SK-N-SH (cell line): ENCODE measurements around the gene GPATCH1. TPM values are rescaled to one million over a fixed set of nuclear protein-coding genes. Genes with fewer than 3 reads are reported as not detected.

Experiments
- CTCF ChIA-PET: fragments of 300-600, 350-600 bp; formaldehyde crosslinking; extraction: SDS; loops from one replicate; lab custom pipeline; 2021; lab: Yijun Ruan, JAX
- POLR2A ChIA-PET: fragments of 350-600 bp; sonication (Branson Sonifier 250); formaldehyde crosslinking; extraction: SDS; loops from one replicate; lab custom pipeline; 2020; ENCODE audit warnings: antibody characterized with exemption, inconsistent platforms; lab: Yijun Ruan, JAX
- DNase-seq: peaks from one replicate; pipeline ENCODE4 v3.0.0; 2012
- H2AFZ ChIP-seq: fragments of 200-600 bp; sonication (generic); 2 replicates; pipeline ENCODE4 v1.8.1; 2016; ENCODE audit warnings: antibody characterized with exemption, mild to moderate bottlenecking, low read depth
- H3F3A ChIP-seq: fragments of 200-600 bp; sonication (generic); replicated peaks from 2 replicates; pipeline ENCODE3; 2016; ENCODE audit warnings: antibody characterized with exemption, mild to moderate bottlenecking; ENCODE audit not compliant: insufficient read depth
- H3K27ac ChIP-seq, 2 experiments: fragments of 200-500 bp in 1 of 2; fragments of 200-600 bp in 1 of 2; sonication (Bioruptor generic) in 1 of 2; sonication (generic), shearing (Covaris generic) in 1 of 2; 2 replicates each; pipeline versions ENCODE4 v1.5.1 to v1.6.1; 2014 to 2016; ENCODE audit warnings: low read depth in 2 of 2, inconsistent platforms in 1 of 2, low read length in 1 of 2, mild to moderate bottlenecking in 1 of 2, mixed read lengths in 1 of 2
- H3K27me3 ChIP-seq: fragments of 200-600 bp; sonication (generic), shearing (Covaris generic); 2 replicates; pipeline ENCODE4 v1.6.1; 2016; ENCODE audit warnings: mixed run types; ENCODE audit not compliant: insufficient read depth
- H3K36me3 ChIP-seq, 2 experiments: fragments of 200-500 bp in 1 of 2; fragments of 200-600 bp in 1 of 2; sonication (Bioruptor generic) in 1 of 2; sonication (generic) in 1 of 2; replicated peaks in 1 of 2; 2 replicates each; pipeline versions ENCODE3 to v1.5.1; 2014 to 2016; ENCODE audit warnings: low read length in 1 of 2, mild to moderate bottlenecking in 1 of 2; ENCODE audit not compliant: insufficient read depth in 2 of 2, control insufficient read depth in 1 of 2
- H3K4me1 ChIP-seq, 2 experiments: fragments of 200-500 bp in 1 of 2; fragments of 200-600 bp in 1 of 2; sonication (Bioruptor generic) in 1 of 2; sonication (generic), shearing (Covaris generic) in 1 of 2; 2 replicates each; pipeline versions ENCODE4 v1.5.1 to v1.6.1; 2014 to 2016; ENCODE audit warnings: low read depth in 1 of 2, low read length in 1 of 2, mixed run types in 1 of 2; ENCODE audit not compliant: insufficient read depth in 2 of 2, control insufficient read depth in 1 of 2
- H3K4me2 ChIP-seq: fragments of 200-600 bp; sonication (generic), shearing (Covaris generic); 2 replicates; pipeline ENCODE4 v1.6.1; 2017; ENCODE audit warnings: mixed run types
- H3K4me3 ChIP-seq, 2 experiments: fragments of 200-500 bp in 1 of 2; fragments of 200-600 bp in 1 of 2; sonication (Bioruptor generic) in 1 of 2; sonication (generic), shearing (Covaris generic) in 1 of 2; 2 replicates each; pipeline versions ENCODE4 v1.5.1 to v1.8.1; 2014 to 2016; ENCODE audit warnings: low read depth in 2 of 2, inconsistent platforms in 1 of 2, low read length in 1 of 2, mild to moderate bottlenecking in 1 of 2, mixed read lengths in 1 of 2, moderate library complexity in 1 of 2
- H3K79me2 ChIP-seq: fragments of 200-600 bp; sonication (generic); 2 replicates; pipeline ENCODE4 v1.8.1; 2017; ENCODE audit warnings: mild to moderate bottlenecking; ENCODE audit not compliant: insufficient read depth
- H3K9ac ChIP-seq: fragments of 200-600 bp; sonication (generic); 2 replicates; pipeline ENCODE4 v1.6.1; 2017; ENCODE audit warnings: mixed run types
- H3K9me2 ChIP-seq: fragments of 200-600 bp; sonication (generic); 2 replicates; pipeline ENCODE4 v1.6.1; 2017; ENCODE audit warnings: mixed run types
- H3K9me3 ChIP-seq: fragments of 200-600 bp; sonication (generic); 2 replicates; pipeline ENCODE4 v1.6.1; 2017; ENCODE audit warnings: mixed run types, mild to moderate bottlenecking, moderate library complexity
- H4K20me1 ChIP-seq: fragments of 200-600 bp; sonication (generic); 2 replicates; pipeline ENCODE4 v1.6.1; 2017; ENCODE audit warnings: mild to moderate bottlenecking, mixed run types; ENCODE audit not compliant: insufficient read depth
- EP300 ChIP-seq, 2 experiments: IDR thresholded peaks; 2 replicates each; pipeline versions ENCODE4 v1.4.0 to v1.6.1; 2012; ENCODE audit warnings: borderline replicate concordance in 1 of 2, low read depth in 1 of 2, low read length in 1 of 2
- EZH2phosphoT487 ChIP-seq: fragments of 200-600 bp; sonication (generic); IDR thresholded peaks from 2 replicates; pipeline ENCODE4 v1.6.1; 2017; ENCODE audit warnings: low read depth, mixed run types, mild to moderate bottlenecking, antibody characterized with exemption, moderate library complexity, borderline replicate concordance
- FOXM1 ChIP-seq: IDR thresholded peaks from 2 replicates; pipeline ENCODE4 v1.4.0; 2012; ENCODE audit warnings: low read depth, mild to moderate bottlenecking
- POLR2AphosphoS5 ChIP-seq: IDR thresholded peaks from 2 replicates; pipeline ENCODE4 v1.6.1; 2012; ENCODE audit warnings: low read depth, low read length
- RAD21 ChIP-seq: IDR thresholded peaks from 2 replicates; pipeline ENCODE4 v1.6.1; 2012; ENCODE audit warnings: mild to moderate bottlenecking, low read length
- RXRA ChIP-seq: IDR thresholded peaks from 2 replicates; pipeline ENCODE4 v1.4.0; 2012; ENCODE audit warnings: low read depth, mild to moderate bottlenecking, borderline replicate concordance
- SMC3 ChIP-seq: IDR thresholded peaks from 2 replicates; pipeline ENCODE4 v1.6.1; 2012; ENCODE audit warnings: low read depth, low read length, improper control_type of control experiment
- TCF12 ChIP-seq: IDR thresholded peaks from 2 replicates; pipeline ENCODE4 v1.4.0; 2012
- TEAD4 ChIP-seq: IDR thresholded peaks from 2 replicates; pipeline ENCODE4 v1.4.0; 2012; ENCODE audit warnings: mild to moderate bottlenecking, borderline replicate concordance; ENCODE audit not compliant: insufficient read depth
- YY1 ChIP-seq: IDR thresholded peaks from 2 replicates; pipeline ENCODE4 v1.4.0; 2012; ENCODE audit warnings: low read depth, mild to moderate bottlenecking
- WGBS: methylation state at CpG from one replicate; pipeline ENCODE4 v1.1.6; 2017; ENCODE audit warnings: low lambda C conversion rate; 5-methylcytosine and 5-hydroxymethylcytosine counted together
- polyA plus RNA-seq, 3 experiments: library from polyadenylated mRNA; depleted of rRNA; stranded (reverse); fragments of >200 nt; gene quantifications; 2 replicates each; pipeline ENCODE4 v1.2.3, GENCODE V29; 2012
- TF ChIP-seq, protein P1 (sequence below): IDR thresholded peaks from 2 replicates; pipeline ENCODE4 v1.6.1; 2012; ENCODE audit warnings: mild to moderate bottlenecking, low read depth, low read length, moderate library complexity
- TF ChIP-seq, protein P2 (sequence below): IDR thresholded peaks from 2 replicates; pipeline ENCODE4; 2012

Gene GPATCH1
- polyA plus RNA-seq, 1 of the 3 experiments (the other 2 are of a cell fraction) = 5.9 TPM

DNA sequence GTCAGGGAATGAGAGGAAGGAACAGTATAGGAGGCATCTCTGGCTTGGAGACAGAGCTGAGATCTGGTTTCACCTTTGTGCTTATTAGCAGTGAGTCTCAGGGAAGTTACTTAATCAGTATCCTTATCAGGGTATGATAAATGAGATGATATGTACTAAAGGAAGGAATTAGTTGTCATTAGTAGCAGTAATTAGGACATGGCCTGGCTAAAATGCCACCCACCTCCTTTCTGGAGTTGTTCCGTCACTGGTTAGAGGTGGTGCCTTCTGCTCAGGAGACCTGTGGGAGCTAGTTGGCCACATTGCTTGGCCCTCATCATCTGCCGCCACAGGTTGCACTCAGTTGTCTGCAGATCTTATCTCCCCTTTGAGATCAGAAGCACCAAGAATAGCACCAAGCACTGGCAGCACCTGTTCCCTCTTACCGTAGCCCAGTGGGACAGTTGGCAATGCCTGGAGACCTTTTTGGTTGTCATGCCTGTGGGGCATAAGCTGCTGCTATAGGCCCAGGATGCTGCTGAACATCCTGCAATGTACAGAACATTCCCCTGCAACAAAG, 4.7 kb downstream of the GPATCH1 start:
- Histone ChIP-seq H3K79me2 (peaks cover 23% of the 10 kb centered on the region), H3K27me3 (no peaks in the 10 kb centered on the region), H3K4me3 (no peak overlapping the region), H3K36me3 (peaks cover 8 to 13% of the 10 kb centered on the region in 2 experiments), H3K9ac (no peak overlapping the region), H3K4me2 (no peak overlapping the region), H3K9me3 (no peaks in the 10 kb centered on the region), H3F3A (no peaks in the 10 kb centered on the region), H3K9me2 (no peaks in the 10 kb centered on the region), H2AFZ (no peak overlapping the region), H3K27ac (no peak overlapping the region), H3K4me1 (peaks cover 6 to 8% of the 10 kb centered on the region in 2 experiments; a peak in 2 of 4 replicates), H4K20me1 (no peaks in the 10 kb centered on the region)
- TF ChIP-seq, protein P1, sequence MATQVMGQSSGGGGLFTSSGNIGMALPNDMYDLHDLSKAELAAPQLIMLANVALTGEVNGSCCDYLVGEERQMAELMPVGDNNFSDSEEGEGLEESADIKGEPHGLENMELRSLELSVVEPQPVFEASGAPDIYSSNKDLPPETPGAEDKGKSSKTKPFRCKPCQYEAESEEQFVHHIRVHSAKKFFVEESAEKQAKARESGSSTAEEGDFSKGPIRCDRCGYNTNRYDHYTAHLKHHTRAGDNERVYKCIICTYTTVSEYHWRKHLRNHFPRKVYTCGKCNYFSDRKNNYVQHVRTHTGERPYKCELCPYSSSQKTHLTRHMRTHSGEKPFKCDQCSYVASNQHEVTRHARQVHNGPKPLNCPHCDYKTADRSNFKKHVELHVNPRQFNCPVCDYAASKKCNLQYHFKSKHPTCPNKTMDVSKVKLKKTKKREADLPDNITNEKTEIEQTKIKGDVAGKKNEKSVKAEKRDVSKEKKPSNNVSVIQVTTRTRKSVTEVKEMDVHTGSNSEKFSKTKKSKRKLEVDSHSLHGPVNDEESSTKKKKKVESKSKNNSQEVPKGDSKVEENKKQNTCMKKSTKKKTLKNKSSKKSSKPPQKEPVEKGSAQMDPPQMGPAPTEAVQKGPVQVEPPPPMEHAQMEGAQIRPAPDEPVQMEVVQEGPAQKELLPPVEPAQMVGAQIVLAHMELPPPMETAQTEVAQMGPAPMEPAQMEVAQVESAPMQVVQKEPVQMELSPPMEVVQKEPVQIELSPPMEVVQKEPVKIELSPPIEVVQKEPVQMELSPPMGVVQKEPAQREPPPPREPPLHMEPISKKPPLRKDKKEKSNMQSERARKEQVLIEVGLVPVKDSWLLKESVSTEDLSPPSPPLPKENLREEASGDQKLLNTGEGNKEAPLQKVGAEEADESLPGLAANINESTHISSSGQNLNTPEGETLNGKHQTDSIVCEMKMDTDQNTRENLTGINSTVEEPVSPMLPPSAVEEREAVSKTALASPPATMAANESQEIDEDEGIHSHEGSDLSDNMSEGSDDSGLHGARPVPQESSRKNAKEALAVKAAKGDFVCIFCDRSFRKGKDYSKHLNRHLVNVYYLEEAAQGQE = no peak
- TF ChIP-seq POLR2AphosphoS5 (no peak), EP300 (IDR thresholded peaks at IDR 0.05; ENCODE audit: borderline replicate concordance in 1 of 2, low read depth in 1 of 2, low read length in 1 of 2) (no peak), EZH2phosphoT487 (no peak), TCF12 (no peak), RXRA (no peak), FOXM1 (no peak), SMC3 (no peak)
- 94% methylated on average over 2 of the region's 3 CpGs for WGBS
- ChIA-PET POLR2A (no interaction called here), CTCF (interaction anchor here (1.0 kb wide), 1 partner anchor 110 kb away, joined by 4 read pairs; no protein-coding TSS in a partner anchor)
- no peak for DNase-seq

DNA sequence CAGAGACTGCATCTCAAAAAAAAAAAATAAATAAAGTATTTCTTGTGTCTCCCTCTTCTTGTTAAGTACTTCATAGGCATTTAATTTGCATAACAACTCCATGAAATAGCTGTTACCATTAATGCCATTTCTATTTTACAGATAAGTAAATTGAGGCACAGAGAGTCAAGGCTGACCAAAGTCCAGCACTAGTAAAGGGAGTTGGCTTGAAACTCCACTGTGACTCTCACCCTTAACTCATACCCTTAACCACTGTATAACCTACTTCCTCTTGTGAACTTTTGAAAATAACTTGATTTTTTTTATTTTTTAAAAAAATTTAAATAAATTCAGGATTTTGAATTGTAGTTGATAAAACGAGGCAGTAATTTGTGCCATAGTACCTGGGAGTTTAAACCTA, 6.0 kb downstream of the GPATCH1 start:
- no peak overlapping the region for H3K27ac ChIP-seq
- no peaks in the 10 kb centered on the region for H3F3A ChIP-seq
- DNase-seq = no peak
- H3K4me3 ChIP-seq = no peak overlapping the region
- H3K9me3 ChIP-seq = no peaks in the 10 kb centered on the region
- ChIA-PET CTCF (interaction anchor here (2.3 kb wide), 1 partner anchor 32 kb away, joined by 10 read pairs; no protein-coding TSS in a partner anchor), POLR2A (no interaction called here)
- H3K4me1 ChIP-seq = peaks cover 3 to 6% of the 10 kb centered on the region in 2 experiments; a peak in 2 of 4 replicates
- H3K9ac ChIP-seq = no peak overlapping the region
- H3K27me3 ChIP-seq = no peaks in the 10 kb centered on the region
- H2AFZ ChIP-seq = no peak overlapping the region
- peaks cover 8 to 16% of the 10 kb centered on the region in 2 experiments for H3K36me3 ChIP-seq
- H3K79me2 ChIP-seq = peaks cover 14% of the 10 kb centered on the region
- TF ChIP-seq, protein P2, sequence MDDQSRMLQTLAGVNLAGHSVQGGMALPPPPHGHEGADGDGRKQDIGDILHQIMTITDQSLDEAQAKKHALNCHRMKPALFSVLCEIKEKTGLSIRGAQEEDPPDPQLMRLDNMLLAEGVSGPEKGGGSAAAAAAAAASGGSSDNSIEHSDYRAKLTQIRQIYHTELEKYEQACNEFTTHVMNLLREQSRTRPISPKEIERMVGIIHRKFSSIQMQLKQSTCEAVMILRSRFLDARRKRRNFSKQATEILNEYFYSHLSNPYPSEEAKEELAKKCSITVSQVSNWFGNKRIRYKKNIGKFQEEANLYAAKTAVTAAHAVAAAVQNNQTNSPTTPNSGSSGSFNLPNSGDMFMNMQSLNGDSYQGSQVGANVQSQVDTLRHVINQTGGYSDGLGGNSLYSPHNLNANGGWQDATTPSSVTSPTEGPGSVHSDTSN = no peak
- TF ChIP-seq YY1 (no peak), RXRA (no peak), RAD21 (no peak), TEAD4 (no peak)
- TF ChIP-seq, all 33 proteins: peak for 0
- no peaks in the 10 kb centered on the region for H4K20me1 ChIP-seq
- 75% methylated on average over 1 of the region's 1 CpG for WGBS
- H3K9me2 ChIP-seq = no peaks in the 10 kb centered on the region
- H3K4me2 ChIP-seq = no peak overlapping the region
